Measurements from ENCODE around the gene ZFPM1.

GRCh38 chr16:88421871-88422433 is 31.1 kb upstream of the ZFPM1 start:
- TF ChIP-seq OSR1 (CRISPR knock-in tag; IDR thresholded peaks at IDR 0.05) (no peak), ZC3H10 (CRISPR knock-in tag; IDR thresholded peaks at IDR 0.05) (no peak), PATZ1 (CRISPR knock-in tag; IDR thresholded peaks at IDR 0.05; ENCODE audit: borderline replicate concordance) (no peak), CREB5 (CRISPR knock-in tag; IDR thresholded peaks at IDR 0.05; ENCODE audit: low read depth) (no peak), GLIS3 (CRISPR knock-in tag; IDR thresholded peaks at IDR 0.05) (no peak), ZFP3 (CRISPR knock-in tag; IDR thresholded peaks at IDR 0.05) (no peak)
